Endodermal cell (in vitro differentiated cells): ENCODE measurements around the gene CAMK2D. TPM values are rescaled to one million over a fixed set of nuclear protein-coding genes. Genes with fewer than 3 reads are reported as not detected.
A peak's percentile ranks its signal among the peaks of the same experiment; 100 is the strongest.

Experiments
- DNase-seq: peaks from one replicate; pipeline ENCODE4 v3.0.0-alpha.2; 2017
- H3K27ac ChIP-seq: 2 replicates; pipeline ENCODE4 v1.5.1; 2013; ENCODE audit warnings: mild to moderate bottlenecking, low read depth, low read length, moderate library complexity
- H3K27me3 ChIP-seq: 2 replicates; pipeline ENCODE4 v1.6.1; 2013; ENCODE audit warnings: mild to moderate bottlenecking, low read length, moderate library complexity; ENCODE audit not compliant: insufficient read depth, control insufficient read depth, poor library complexity, severe bottlenecking
- H3K36me3 ChIP-seq: 2 replicates; pipeline ENCODE4 v1.7.0; 2013; ENCODE audit warnings: mild to moderate bottlenecking, low read length, moderate library complexity; ENCODE audit not compliant: control insufficient read depth, insufficient read depth
- H3K4me1 ChIP-seq: one replicate; pipeline ENCODE4 v1.7.0; 2013; ENCODE audit warnings: low read length; ENCODE audit not compliant: control insufficient read depth, insufficient read depth
- H3K4me3 ChIP-seq: 2 replicates; pipeline ENCODE4 v1.5.1; 2013; ENCODE audit warnings: mild to moderate bottlenecking, low read length, moderate library complexity
- H3K9ac ChIP-seq: 2 replicates; pipeline ENCODE4 v1.6.1; 2013; ENCODE audit warnings: mild to moderate bottlenecking, low read length, moderate library complexity; ENCODE audit not compliant: poor library complexity, severe bottlenecking; ENCODE audit errors: extremely low read depth
- H3K9me3 ChIP-seq: 2 replicates; pipeline ENCODE4 v1.6.1; 2013; ENCODE audit warnings: mild to moderate bottlenecking, low read length, moderate library complexity; ENCODE audit not compliant: control insufficient read depth
- H3K27ac Mint-ChIP-seq: 2 replicates; pipeline ENCODE4 v1.8.0; 2020; ENCODE audit warnings: mixed read lengths
- H3K27me3 Mint-ChIP-seq: 2 replicates; pipeline ENCODE4 v1.8.0; 2021; ENCODE audit warnings: mild to moderate bottlenecking, mixed read lengths; ENCODE audit not compliant: insufficient read depth
- H3K36me3 Mint-ChIP-seq: 2 replicates; pipeline ENCODE4 v1.8.0; 2020; ENCODE audit warnings: low read depth, mixed read lengths
- H3K4me1 Mint-ChIP-seq: 2 replicates; pipeline ENCODE4 v1.8.0; 2020; ENCODE audit warnings: mixed read lengths
- H3K4me3 Mint-ChIP-seq: 2 replicates; pipeline ENCODE4 v1.8.0; 2020; ENCODE audit warnings: mild to moderate bottlenecking, moderate library complexity, mixed read lengths
- H3K9me3 Mint-ChIP-seq: 2 replicates; pipeline ENCODE4 v1.8.0; 2020; ENCODE audit warnings: mild to moderate bottlenecking, mixed read lengths
- CTCF ChIP-seq: fragments of 200-600 bp; sonication (generic); conservative IDR thresholded peaks from 2 replicates; pipeline ENCODE4 v1.5.0; 2021; ENCODE audit warnings: antibody characterized with exemption, mild to moderate bottlenecking
- WGBS, 2 experiments: methylation state at CpG; one replicate each; pipeline versions ENCODE4 v1.1.5 to v1.1.7; 2013; ENCODE audit warnings: missing lambda C conversion rate in 2 of 2, mixed read lengths in 1 of 2; ENCODE audit not compliant: insufficient coverage in 1 of 2, insufficient read length in 1 of 2; 5-methylcytosine and 5-hydroxymethylcytosine counted together
- total RNA-seq, 2 donors: library from RNA; stranded (reverse); fragmentation: NEBNext Ultra II Directional in 1 of 2; extraction: Animal tissue kit (Norgen Biotek cat#: 25700) in 1 of 2; gene quantifications; 2 replicates in 1 of 2; 3 replicates in 1 of 2; pipeline ENCODE4 v1.2.1, GENCODE V29; 2021

Gene CAMK2D
- total RNA-seq, 2 donors from 2014 or later = 91.1 to 120 TPM

- peaks cover 5% of the 10 kb centered on the region for H3K36me3 Mint-ChIP-seq
- H3K27me3 Mint-ChIP-seq = no peaks in the 10 kb centered on the region
- WGBS, 2 experiments = 87 to 90% methylated on average over 6 of the region's 6 CpGs
Observed at GRCh38 chr4:113743690-113744089, 17.8 kb downstream of the CAMK2D start.

DNA sequence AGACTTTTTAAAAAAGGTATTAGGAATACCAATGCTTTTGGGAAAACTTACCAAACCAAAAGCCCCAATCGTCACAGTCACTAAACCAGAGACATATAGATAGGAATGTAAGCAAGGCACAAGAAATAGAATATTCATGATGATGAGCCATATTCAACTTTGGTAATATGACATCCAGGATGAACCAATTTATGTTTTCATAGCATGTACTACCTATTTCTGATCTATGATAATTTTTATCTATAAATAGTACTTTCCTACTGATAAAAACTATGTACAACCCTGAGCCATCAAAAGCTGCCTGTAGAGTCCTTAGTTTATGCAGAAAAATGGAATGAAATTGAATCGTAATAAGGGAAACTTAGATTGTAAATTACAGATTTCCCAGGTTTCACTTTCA lies 18.9 kb downstream of the CAMK2D start:
- Histone ChIP-seq H3K9me3 (no peaks in the 10 kb centered on the region), H3K4me3 (no peak overlapping the region), H3K4me1 (peaks cover 3% of the 10 kb centered on the region), H3K27ac (no peak overlapping the region), H3K36me3 (peaks cover 40% of the 10 kb centered on the region), H3K9ac (no peak overlapping the region), H3K27me3 (no peaks in the 10 kb centered on the region)
- Mint-ChIP-seq H3K36me3 (peaks cover 5% of the 10 kb centered on the region), H3K27ac (no peak overlapping the region), H3K9me3 (no peaks in the 10 kb centered on the region), H3K27me3 (no peaks in the 10 kb centered on the region), H3K4me1 (peaks cover 14% of the 10 kb centered on the region), H3K4me3 (no peak overlapping the region)
- WGBS, 2 experiments = 94% methylated on average over 2 of the region's 2 CpGs; no CpG with 5 or more reads in 1 of the 2 experiments
- DNase-seq = no peak
- TF ChIP-seq CTCF = no peak

More at GRCh38 chr4:113743690-113744089, 17.8 kb downstream of the CAMK2D start:
- no peak overlapping the region for H3K9ac ChIP-seq
- peak overlapping the region; percentile 16 for H3K4me3 ChIP-seq
- no peaks in the 10 kb centered on the region for H3K9me3 ChIP-seq
- H3K27ac ChIP-seq = no peak overlapping the region
- no peak for DNase-seq
- H3K4me1 Mint-ChIP-seq = peaks cover 21% of the 10 kb centered on the region
- H3K4me3 Mint-ChIP-seq = no peak overlapping the region
- H3K27me3 ChIP-seq = no peaks in the 10 kb centered on the region
- no peak for TF ChIP-seq CTCF
- no peak overlapping the region for H3K27ac Mint-ChIP-seq
- H3K4me1 ChIP-seq = peaks cover 3% of the 10 kb centered on the region
- H3K9me3 Mint-ChIP-seq = no peaks in the 10 kb centered on the region
- H3K36me3 ChIP-seq = peaks cover 36% of the 10 kb centered on the region

DNA sequence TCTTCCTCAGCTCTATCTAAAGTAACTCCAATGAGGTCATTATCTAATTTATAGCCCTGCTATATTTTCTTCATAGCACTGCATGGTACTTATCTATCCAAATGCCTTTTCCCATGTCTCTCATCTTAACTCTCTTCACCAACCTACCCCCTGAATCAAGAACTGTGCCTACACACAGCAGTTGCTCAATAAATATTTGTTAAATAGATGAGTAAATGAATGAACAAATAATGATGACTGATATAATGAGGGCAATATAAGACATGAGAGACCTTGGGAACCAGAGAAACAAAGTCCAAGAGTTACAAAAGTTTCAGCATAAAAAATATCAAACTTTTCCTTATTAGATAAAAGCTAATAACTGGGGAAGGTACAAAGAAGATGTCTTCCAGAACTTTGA lies 19.6 kb downstream of the CAMK2D start:
- H3K36me3 ChIP-seq = peaks cover 36% of the 10 kb centered on the region
- no peak overlapping the region for H3K4me3 Mint-ChIP-seq

More for the DNA sequence above, 19.6 kb downstream of the CAMK2D start:
- no peak for TF ChIP-seq CTCF
- H3K27ac Mint-ChIP-seq = no peak overlapping the region
- no peak overlapping the region for H3K9ac ChIP-seq
- no peaks in the 10 kb centered on the region for H3K27me3 Mint-ChIP-seq
- DNase-seq = no peak
- H3K4me3 ChIP-seq = no peak overlapping the region
- peaks cover 5% of the 10 kb centered on the region for H3K36me3 Mint-ChIP-seq
- H3K4me1 Mint-ChIP-seq = peaks cover 10% of the 10 kb centered on the region
- H3K9me3 ChIP-seq = no peaks in the 10 kb centered on the region
- H3K27ac ChIP-seq = no peak overlapping the region
- no peaks in the 10 kb centered on the region for H3K9me3 Mint-ChIP-seq
- no peaks in the 10 kb centered on the region for H3K27me3 ChIP-seq
- H3K4me1 ChIP-seq = peaks cover 3% of the 10 kb centered on the region
